HG03571 (cell line): ENCODE measurements around the gene BEAN1.

Experiments
- ATAC-seq: cut with Tn5 transposase; IDR thresholded peaks from one replicate; pipeline ENCODE4 v1.9.1; 2021; ENCODE audit not compliant: unreplicated experiment

The BEAN1 gene

DNA sequence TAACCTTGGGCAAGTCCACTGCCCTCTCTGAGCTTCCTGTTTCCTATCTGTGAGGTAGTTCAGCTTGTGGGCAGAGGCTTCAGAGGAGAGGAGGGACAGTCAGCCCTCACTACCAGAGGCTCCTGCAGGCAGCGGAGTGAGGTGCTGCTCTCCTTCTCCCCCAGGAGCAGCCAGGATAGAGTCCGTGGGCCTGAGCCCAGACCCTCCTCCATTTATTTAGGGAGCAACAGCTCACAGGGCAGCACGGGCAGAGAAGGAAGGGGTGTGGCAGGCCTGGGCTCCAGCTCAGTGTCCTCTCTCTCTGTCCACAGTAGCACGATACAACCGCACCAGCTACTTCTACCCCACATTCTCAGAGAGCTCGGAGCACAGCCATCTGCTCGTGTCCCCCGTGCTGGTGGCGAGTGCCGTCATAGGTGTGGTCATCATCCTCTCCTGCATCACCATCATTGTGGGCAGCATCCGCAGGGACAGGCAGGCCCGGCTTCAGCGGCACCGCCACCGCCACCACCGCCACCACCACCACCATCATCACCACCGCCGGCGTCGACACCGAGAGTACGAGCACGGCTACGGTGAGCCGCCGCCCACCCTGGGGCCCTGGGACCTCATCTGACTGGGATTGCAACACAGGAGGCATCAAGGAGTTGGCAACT lies 42.3 kb downstream of the BEAN1 start:
- no peak for ATAC-seq

DNA sequence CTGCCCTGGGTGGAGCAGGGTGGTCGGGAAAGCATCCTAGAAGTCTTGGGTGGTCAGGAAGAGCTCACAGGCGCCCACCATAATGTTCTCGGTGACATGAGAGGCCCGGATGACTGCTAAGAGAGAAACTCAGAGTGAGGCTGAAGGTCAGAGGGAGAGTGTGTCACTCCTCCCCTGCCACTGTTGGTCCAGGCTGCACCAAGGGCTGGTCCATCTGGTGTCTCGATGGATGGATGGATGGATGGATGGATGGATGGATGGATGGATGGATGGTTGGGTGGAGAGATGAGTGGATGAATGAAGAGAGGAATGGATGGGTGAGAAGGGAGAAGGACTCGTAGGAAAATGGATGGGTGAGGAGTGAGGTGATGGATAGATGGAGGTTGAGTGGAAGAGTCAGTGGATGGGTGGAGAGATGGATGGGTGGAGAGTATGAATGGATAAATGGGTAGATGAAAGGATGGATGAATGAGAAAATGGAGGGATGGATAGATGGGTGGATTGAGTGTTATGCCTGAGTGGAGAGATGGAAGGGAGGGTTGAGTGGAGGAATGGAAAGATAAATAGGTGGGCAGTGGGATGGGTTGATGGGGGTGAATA lies 43.0 kb downstream of the BEAN1 start:
- ATAC-seq: no peak

DNA sequence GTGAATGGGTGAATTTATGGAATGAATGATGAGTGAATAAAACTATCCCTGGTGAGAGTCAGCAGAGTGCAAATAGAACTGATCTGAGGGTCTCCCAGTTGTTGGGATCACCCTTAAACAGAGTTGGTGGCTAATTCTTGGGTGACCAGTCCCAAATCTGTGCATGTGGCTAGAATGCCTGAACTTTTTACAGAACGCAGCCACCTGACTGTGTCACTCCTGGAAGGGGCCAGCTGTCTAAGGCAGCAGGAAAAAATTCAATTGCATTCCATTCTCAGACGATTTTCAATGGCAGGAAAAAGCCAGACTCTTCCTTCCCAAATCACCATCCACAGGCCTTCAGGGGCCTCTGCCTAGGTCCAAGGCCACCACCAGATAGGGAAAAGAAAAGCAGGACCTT lies 43.5 kb downstream of the BEAN1 start:
- no peak for ATAC-seq

DNA sequence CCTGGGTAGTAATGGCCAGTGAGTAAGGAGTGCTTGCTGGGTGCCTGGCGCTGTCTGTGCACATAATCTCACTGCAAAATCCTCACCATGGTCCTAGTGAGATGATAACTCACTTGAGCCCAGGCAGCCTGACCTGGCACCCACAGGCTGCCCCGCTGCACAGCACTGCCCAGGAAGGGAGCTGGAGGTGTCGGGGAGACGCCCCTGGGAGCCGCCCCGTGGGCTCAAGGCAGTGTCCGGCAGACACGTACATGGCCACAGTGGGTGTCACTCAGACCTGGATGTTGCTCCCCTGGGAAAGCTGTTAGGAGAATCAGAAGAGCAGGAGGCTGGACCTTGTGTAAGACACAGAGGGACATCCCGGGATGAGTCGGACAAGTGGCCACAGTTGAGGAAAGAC lies 44.2 kb downstream of the BEAN1 start:
- ATAC-seq: no peak

DNA sequence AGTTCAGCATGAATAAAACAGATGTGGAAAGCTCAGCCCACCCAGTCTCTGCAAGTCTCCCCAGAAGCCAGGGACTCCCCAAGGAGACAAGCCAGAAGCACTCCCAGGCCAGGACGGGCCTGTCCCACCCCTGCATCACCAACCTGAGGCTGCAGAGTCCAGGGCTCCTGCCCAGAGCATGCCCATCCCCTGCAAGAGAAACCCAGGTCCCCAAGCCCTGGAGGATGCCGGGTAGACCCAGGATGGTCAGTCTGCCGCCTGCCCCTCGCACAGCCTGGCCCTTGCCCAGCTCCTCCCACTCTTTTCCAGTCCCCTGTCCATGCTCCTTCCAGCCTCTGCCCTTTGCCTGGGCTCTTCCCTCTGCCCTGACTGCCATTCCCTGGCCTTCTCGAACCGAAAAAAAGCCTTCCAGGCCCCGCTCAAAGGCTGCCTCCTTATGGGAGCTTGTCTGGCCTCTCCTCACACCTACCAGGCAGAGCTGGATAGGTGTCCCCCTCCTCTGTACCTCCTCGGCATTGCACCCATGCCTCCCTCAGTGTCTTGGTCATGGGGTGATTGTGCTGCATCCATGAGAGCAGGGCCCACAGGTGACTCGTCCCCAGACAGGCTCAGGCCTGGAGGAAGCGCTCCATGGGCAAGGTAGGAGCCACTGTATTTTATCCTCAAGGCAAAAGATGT lies 44.8 kb downstream of the BEAN1 start:
- no peak for ATAC-seq

DNA sequence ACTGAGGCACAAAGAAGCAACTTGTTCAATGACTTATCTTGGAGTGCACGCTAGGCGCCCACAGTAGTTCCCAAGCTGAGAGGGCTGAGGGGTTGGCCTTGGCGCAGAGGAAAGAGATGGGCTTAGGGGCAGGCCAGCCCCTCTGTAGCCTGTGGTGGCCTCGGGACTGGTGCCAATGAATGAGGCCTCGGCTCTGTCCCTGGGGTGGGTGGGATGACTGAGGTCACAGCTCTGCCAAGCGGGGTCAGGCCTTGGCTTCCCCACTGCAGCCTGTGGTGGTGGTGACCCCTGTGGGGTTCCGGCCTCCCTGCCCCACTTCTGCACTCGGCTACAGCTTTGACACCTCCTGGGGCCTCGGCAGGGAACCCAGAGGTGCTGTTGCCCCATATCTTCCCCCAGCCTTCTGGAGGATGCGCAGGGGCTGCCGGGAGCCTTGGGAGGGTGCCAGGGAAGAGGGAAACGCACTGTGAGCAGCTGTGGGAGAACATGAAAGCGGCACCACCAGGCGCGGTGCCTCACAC lies 46.0 kb downstream of the BEAN1 start:
- no peak for ATAC-seq

DNA sequence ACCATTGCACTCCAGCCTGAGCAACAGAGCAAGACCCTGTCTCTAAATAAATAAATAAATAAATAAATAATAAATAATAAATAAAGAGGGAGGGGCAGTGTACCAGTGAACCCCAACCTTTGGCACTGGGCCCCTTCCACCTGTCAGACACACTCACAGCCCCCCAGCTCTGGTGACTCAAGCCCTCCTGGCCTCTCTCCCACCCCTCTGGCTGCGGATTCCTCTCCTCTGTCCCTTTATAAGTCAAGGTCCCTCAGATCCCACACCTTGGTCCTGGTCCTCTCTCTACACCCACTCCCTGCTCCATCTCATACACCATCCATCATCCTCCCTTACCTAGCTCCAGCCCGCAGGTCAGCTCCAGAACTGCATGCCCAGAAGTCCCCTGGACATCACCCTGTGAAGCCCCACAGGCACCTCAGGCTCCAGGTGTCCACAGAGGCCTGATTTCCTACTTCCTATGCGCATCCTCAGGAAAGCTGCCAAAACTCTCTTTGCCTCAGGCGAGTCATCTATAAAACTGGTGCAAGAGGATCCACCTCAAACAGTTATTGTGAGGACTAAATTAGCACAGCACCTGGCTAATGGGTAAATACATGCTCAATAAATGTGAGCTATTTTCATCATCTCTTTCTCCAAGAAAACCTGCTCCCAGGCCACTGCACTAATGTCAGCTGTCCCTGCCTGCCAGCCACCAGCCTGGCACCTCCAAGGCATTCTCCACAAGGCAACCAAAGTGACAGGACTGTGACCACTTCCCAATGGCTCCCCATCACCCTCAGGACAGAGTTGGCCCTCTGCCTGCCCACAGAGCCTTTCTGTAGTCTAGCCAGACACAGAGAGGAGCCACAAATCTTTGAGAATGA lies 46.8 kb downstream of the BEAN1 start:
- no peak for ATAC-seq

DNA sequence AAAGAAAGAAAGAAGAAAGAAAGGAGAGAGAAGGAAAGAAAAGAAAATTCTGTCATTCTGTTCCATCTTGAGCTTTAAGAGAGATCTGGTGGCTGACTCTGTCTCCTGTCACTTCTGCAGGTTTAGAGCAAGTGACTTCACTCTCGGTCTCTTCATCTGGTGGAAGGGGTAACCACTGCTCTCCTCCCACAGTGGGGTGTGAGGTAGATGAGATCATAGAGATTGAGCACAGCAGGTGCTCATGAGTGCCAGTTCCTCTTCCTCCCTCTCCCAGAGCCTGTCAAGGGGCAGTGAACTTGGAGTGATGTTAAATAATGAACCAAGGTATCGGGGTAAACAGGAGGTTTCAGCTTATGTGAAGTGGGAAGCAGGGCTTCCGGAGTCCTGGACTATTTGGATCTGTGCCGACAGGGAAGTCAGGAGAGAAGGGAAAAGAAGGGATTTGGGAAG lies 47.7 kb downstream of the BEAN1 start:
- ATAC-seq: peak; percentile 48

DNA sequence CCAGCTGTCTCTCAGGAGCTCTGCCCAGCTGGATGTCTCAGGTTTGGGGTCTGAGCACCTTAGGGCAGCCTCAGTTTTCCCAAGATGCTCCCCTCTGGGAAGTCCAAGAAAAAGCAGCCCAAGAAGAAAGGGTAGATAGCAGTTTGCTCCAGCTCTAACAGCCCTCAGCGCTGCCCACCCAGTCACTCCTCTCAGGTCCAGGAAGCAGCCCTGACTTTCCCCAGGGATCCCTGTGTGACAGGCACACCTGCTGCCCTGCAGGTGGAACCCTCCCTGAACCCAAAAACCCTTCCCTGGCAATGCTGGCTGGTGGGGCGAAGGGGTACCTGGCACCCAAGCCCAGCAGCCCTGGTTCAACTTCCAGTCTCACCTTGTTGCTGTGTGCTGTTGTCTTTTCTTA lies 48.1 kb downstream of the BEAN1 start:
- ATAC-seq: no peak

DNA sequence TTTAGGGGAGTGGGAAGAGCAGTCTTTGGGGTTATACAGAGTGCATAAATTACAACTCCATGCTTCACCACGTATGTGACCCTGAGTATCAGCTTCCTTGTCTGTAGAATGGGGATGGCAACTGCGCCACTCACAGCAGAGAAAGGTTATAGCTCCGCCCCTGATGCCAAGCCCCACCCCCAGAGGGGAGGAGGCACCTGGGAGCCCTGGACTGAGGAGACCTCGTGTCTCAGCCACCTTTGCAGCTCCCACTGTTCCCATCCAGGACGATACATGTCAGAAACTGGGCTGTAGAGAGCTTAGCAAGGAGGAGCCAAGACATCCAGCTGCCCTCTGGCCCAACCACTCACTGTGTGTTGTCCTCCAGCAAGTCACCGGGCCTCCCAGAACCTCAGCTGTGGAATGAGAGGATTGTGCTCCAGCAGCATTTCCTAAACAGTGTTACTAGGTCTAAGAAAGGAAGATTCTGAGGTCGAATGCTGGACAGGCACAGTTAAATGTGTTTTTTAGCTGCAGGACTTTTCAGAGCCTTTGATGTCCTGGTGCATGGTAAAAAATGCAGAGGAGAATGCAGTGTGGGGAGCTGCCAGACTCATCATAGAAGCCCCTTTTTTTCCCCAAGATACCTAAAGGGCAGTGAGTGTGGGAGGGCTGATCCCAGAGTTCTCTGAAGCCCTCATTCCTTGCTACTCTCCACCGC lies 49.4 kb downstream of the BEAN1 start:
- ATAC-seq: no peak

DNA sequence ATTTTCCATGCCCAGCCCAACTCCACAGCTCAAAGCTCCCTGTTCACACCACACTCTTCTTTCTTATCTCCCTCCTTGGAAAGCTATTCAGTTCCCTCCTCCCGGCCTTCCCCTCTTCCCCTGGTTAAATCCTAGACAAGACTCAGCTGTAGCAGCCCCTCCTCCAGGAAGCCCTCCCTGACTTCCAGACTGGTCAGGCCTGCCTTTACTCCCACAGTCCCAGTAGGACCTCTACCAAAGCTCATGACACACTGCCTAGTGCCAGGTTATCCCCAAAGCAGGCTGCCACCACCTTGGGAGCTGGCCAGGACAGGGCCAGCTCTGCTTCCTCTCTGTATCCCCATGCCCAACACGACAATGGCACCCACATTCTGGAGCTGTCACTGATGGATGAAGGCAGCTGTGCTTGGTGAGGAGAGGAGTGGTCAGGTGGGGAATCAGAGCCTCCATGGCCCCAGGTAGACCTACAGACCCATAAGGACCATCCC lies 50.0 kb downstream of the BEAN1 start:
- ATAC-seq: no peak

DNA sequence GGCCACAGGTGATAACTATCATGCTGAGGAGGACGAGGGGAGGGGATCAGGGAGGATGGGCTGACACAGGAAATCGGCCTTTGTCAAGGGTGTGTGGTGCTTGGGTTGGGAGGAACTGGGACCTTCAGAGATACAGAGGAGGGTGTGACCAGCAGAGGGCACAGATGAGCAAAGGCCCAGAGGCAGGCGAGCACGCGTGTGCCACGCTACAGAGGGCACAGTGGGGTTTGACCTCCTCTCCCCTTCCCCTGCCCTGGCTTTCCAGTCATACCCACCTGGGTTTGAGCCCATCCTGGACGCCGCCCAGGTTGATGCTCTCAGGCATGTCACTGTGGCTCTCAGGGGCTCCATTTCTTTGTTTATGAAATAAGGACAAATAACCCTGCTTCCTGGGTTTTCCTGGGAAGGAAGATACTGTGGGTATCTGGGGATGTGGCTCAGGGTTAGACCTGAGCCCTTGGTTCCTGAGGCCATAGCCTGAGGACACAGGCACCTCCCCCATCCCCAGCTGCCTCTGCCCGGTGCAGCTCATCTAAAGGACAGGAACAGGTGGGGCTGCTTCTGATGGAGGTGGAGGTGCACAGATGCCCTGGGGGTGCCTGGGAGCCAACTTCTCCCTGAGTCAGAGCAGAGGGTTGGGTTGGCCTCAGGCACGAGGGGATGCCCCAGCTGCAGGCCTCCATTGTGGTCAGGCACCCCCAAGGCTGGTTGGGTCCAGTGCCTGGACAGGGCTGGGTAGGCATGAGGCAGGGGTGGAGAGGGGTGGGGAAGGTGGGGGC lies 51.8 kb downstream of the BEAN1 start:
- ATAC-seq: peak; percentile 70

DNA sequence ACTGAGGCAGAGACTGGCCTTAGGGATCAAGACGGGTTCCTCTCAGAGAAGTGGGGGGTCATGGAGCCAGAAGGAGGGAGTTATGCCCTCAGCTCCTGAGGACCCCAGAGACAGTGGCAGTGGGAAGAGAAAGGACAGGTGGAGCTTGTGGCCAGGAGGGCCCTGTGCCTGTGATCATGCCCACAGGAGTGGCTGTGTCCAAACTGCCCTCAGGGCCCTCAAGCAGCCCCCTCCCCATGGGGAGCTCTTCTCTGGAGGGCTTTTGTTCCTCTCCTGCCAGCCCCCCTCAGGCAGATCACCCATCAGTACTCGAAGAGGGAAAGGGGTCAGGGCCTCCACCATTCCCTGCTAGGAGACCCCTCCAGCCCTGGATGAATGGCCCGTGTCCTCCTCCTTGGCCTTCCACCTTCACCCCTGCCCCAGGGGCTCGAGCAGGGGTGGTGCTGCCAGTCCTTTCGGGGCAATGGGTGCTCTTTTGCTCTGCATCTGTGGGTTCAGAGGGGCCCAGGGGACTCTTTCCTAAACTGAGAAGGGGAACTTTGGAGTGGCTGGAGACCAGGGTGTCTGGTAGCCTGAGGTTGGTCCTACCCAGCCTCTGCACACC lies 52.7 kb downstream of the BEAN1 start:
- ATAC-seq: no peak

DNA sequence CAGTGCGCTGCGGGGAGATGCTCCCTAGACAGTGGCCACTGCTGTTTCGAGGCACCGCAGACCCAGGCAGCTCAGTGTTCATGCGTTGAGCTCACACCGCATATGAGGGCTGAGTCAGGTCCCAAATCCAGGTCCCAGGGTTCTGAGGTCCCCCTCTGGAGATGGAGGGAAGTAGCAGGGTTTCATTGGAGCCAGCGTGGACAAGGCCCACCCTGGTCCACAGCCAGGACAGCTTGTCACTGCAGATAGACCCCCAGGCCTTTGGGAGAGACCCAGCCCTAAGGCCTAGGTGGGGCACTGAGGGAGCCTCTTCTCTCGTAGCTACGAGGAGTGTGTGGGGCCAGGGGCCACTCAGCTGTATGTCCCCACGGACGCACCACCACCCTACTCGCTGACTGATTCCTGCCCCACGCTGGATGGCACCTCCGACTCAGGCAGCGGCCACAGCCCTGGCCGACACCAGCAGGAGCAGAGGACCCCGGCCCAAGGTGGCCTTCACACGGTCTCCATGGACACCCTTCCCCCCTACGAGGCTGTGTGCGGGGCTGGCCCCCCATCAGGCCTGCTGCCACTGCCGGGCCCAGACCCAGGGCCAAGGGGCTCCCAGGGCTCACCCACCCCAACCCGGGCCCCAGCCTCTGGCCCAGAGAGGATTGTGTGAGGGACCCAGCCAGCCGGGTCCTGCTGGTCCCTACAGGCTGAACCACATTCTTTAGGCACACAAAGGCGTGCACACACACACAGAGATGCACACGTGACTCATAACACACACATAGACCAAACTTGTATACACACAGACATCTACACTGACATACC lies 53.4 kb downstream of the BEAN1 start:
- ATAC-seq: no peak

DNA sequence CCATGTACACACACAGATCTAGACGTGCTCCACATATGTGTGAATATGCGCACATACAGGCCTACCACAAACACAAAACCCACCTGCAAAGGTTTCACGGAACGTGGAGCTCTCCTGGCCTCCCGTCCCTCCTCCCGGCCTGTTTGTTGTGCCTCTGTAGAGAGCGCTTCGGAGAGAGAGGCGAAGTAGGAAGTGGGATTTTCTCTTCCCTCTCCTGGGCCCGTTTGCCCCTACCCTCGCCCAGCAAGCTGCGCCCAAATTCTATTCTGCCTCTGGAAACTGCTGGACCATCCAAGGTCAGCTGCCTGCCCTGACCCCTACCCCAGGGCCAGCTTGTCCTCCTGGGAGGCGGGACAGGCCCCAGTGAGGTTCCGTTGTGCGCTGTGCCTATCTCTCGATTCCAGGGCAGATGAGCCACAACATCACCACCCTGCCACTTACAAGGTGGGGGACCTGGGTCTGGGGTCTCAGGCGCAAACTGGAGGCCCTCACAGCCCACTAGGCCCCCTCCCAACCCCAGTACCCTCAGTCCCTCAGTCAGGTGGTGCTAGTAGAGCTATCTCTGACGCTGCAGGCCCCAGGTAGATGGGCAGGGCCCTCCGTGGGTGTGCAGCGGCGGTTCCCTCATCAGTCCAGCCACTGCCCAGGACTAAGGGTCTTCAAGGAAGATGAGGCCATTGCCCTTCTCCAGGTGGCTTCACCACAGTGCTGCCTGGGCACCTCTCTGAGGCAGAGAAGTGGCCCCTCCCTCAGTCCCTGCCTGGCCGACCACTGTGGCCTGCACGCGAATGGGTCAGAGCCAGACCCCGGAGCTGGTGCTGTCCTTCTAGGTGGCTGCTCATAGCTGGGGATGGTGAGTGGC lies 54.2 kb downstream of the BEAN1 start:
- ATAC-seq: no peak

DNA sequence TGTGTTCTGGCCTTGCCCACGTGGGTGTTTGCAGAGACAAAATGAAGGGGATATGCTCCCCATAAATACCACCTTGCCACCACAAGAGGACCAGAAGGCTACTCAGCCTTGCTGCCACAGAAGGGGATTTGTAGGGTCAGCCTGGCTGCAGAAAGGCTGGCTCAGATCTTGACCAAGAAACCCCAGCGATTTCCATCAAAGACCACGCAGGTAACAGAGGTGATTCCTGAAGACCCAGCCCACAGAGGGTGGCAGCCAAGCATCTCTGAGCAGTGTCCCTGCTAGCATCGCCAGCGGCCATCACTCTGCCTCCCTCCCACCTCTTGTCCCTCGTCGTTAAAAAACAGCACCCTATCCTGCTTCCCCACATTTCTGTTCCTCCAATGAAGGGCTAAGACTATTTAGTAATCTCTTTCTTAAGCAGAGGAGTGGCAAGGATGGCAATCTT lies 54.9 kb downstream of the BEAN1 start:
- ATAC-seq: no peak

DNA sequence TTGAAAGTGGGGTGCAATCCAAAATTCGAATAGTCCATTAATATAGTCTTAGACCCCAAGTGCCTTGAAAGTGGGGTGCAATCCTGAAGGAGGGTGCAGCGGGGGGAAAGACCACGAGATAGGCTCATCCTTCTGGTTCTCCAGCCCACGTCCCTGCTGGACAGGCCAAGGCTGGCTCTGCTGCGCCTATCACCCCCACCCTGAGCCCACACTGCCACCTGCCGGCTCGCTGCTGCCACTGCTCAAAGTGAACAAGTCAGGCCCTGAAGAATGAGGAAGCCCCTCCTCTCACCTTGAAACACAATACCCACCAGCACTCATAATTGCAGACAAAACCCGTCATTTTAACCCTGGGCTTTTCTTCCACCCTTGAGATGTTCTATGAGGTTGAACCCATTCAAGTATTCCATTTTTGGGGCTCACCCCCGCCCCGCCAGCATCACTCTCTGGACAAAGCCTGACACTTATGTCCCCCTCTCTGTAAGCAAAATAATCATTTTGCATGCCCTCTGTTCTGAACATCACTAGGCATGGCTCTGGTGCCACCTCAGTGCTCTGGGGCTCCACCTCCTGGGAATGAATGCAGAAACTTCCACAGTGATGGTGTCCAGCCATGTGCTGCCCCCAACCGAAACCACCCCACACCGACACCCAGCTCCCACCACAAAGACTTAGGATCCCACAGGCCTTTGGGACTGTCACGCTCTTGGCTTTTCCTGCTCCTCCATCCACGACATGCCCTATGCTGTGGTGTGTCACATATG lies 56.8 kb downstream of the BEAN1 start:
- ATAC-seq: no peak
